HCT116 (cell line): Measurements from ENCODE around the gene CDKL5. TPM values are rescaled to one million over a fixed set of nuclear protein-coding genes. Genes with fewer than 3 reads are reported as not detected.

Experiments used
- ATAC-seq: fragments of 200-7000 bp; cut with Tn5 transposase; 2 replicates; pipeline ENCODE4 v1.9.1; 2020; ENCODE audit warnings: mild to moderate bottlenecking, moderate library complexity
- BruUV-seq: library from RNA; stranded (reverse); fragments of 400-500 nt; replicated peaks from 2 replicates; lab custom pipeline; 2021; lab: Mats Ljungman, UMichigan
- CTCF ChIA-PET: fragments of 300-600 bp; sonication (Branson Sonifier 250); formaldehyde crosslinking; loops from one replicate; lab custom pipeline; 2021; ENCODE audit warnings: antibody characterized with exemption; lab: Charles Lee
- POLR2A ChIA-PET: fragments of 300-600, 350-600 bp; sonication (Branson Sonifier 250); formaldehyde crosslinking; loops from one replicate; lab custom pipeline; 2021; ENCODE audit warnings: antibody characterized with exemption; lab: Charles Lee
- RAD21 ChIA-PET, 2 experiments: fragments of 300-600 bp; sonication (Branson Sonifier 250); formaldehyde crosslinking; loops; one replicate each; lab custom pipeline; 2023; ENCODE audit warnings: low total read pairs in 2 of 2; ENCODE audit not compliant: uncharacterized antibody in 2 of 2, unreplicated experiment in 2 of 2, low non-redundant PET in 1 of 2; lab: Charles Lee
- DNase-seq: peaks from one replicate; pipeline ENCODE4 v3.0.0-alpha.2; 2010; ENCODE audit warnings: low read depth, low spot score
- H2AFZ ChIP-seq: fragments of 200-600 bp; shearing (Covaris generic), sonication (generic); 2 replicates; pipeline ENCODE4 v1.6.1; 2017; ENCODE audit warnings: low read depth, mixed run types, mixed read lengths, antibody characterized with exemption, low read length; ENCODE audit not compliant: poor library complexity, severe bottlenecking
- H3K27ac ChIP-seq: 2 replicates; pipeline ENCODE4 v1.5.1; 2012; ENCODE audit warnings: low read depth, low read length
- H3K27me3 ChIP-seq: fragments of 200-600 bp; sonication (generic); 2 replicates; pipeline ENCODE4 v1.6.1; 2016; ENCODE audit warnings: mixed run types, low read length, mixed read lengths; ENCODE audit not compliant: insufficient read depth
- H3K36me3 ChIP-seq, 2 experiments: fragments of 200-500 bp in 1 of 2; fragments of 200-600 bp in 1 of 2; sonication (Bioruptor generic) in 1 of 2; sonication (generic) in 1 of 2; 2 replicates each; pipeline versions ENCODE4 v1.5.1 to v1.6.1; 2014 to 2016; ENCODE audit warnings: low read length in 2 of 2, inconsistent platforms in 1 of 2, mixed read lengths in 1 of 2, mixed run types in 1 of 2; ENCODE audit not compliant: insufficient read depth in 2 of 2, control insufficient read depth in 1 of 2
- H3K4me1 ChIP-seq, 2 experiments: fragments of 200-600 bp in 1 of 2; sonication (generic) in 1 of 2; 2 replicates each; pipeline versions ENCODE4 v1.5.1 to v1.6.1; 2012 to 2017; ENCODE audit warnings: low read length in 2 of 2, inconsistent platforms in 1 of 2, mild to moderate bottlenecking in 1 of 2, mixed read lengths in 1 of 2, mixed run types in 1 of 2, moderate library complexity in 1 of 2; ENCODE audit not compliant: insufficient read depth in 2 of 2, control insufficient read depth in 1 of 2
- H3K4me2 ChIP-seq: fragments of 200-600 bp; sonication (generic); 2 replicates; pipeline ENCODE4 v1.6.1; 2017; ENCODE audit warnings: mixed run types, low read length, mixed read lengths
- H3K4me3 ChIP-seq, 2 experiments: fragments of 200-600 bp in 1 of 2; sonication (generic) in 1 of 2; replicated peaks in 1 of 2; 2 replicates each; pipeline ENCODE4 v1.5.1; 2011 to 2016; ENCODE audit warnings: low read length in 2 of 2, control low read depth in 1 of 2, low read depth in 1 of 2, mild to moderate bottlenecking in 1 of 2, mixed read lengths in 1 of 2, mixed run types in 1 of 2
- H3K79me2 ChIP-seq: fragments of 200-600 bp; sonication (generic); 2 replicates; pipeline ENCODE4 v1.6.1; 2017; ENCODE audit warnings: mild to moderate bottlenecking, mixed run types, low read length, moderate library complexity, mixed read lengths; ENCODE audit not compliant: insufficient read depth
- H3K9ac ChIP-seq: fragments of 200-600 bp; sonication (generic); 2 replicates; pipeline ENCODE4 v1.6.1; 2016; ENCODE audit warnings: low read length, mixed read lengths
- H3K9me2 ChIP-seq: fragments of 200-600 bp; sonication (generic), shearing (Covaris generic); 2 replicates; pipeline ENCODE4 v1.6.1; 2017; ENCODE audit warnings: mixed run types, mild to moderate bottlenecking, moderate library complexity; ENCODE audit not compliant: insufficient read depth
- H3K9me3 ChIP-seq, 2 experiments: fragments of 200-500 bp in 1 of 2; fragments of 200-600 bp in 1 of 2; sonication (Bioruptor generic) in 1 of 2; sonication (generic) in 1 of 2; 2 replicates each; pipeline ENCODE4 v1.6.1; 2014 to 2017; ENCODE audit warnings: low read length in 2 of 2, mixed read lengths in 2 of 2, inconsistent platforms in 1 of 2, low read depth in 1 of 2, mild to moderate bottlenecking in 1 of 2, mixed run types in 1 of 2, moderate library complexity in 1 of 2; ENCODE audit not compliant: control insufficient read depth in 1 of 2, insufficient read depth in 1 of 2
- H4K20me1 ChIP-seq: fragments of 200-600 bp; sonication (generic), shearing (Covaris generic); 2 replicates; pipeline ENCODE4 v1.6.1; 2017; ENCODE audit warnings: mixed run types, mild to moderate bottlenecking, moderate library complexity; ENCODE audit not compliant: insufficient read depth
- CBX3 ChIP-seq: IDR thresholded peaks from 2 replicates; pipeline ENCODE4 v1.6.1; 2012; ENCODE audit warnings: low read depth
- CEBPB ChIP-seq: IDR thresholded peaks from 2 replicates; pipeline ENCODE4 v1.6.1; 2012; ENCODE audit warnings: low read depth
- EGR1 ChIP-seq: IDR thresholded peaks from 2 replicates; pipeline ENCODE4 v1.6.1; 2012; ENCODE audit warnings: low read depth
- ELF1 ChIP-seq: IDR thresholded peaks from 2 replicates; pipeline ENCODE4 v1.6.1; 2012; ENCODE audit warnings: low read depth, borderline replicate concordance
- EZH2phosphoT487 ChIP-seq: fragments of 200-600 bp; IDR thresholded peaks from 2 replicates; pipeline ENCODE4 v1.6.1; 2018; ENCODE audit warnings: antibody characterized with exemption, borderline replicate concordance
- FOSL1 ChIP-seq: IDR thresholded peaks from 2 replicates; pipeline ENCODE4 v1.6.1; 2012; ENCODE audit warnings: low read depth
- POLR2A ChIP-seq: IDR thresholded peaks from 2 replicates; pipeline ENCODE4 v1.7.0; 2011; ENCODE audit warnings: borderline replicate concordance; ENCODE audit not compliant: insufficient read depth, insufficient read length; ENCODE audit errors: extremely low read depth
- POLR2AphosphoS5 ChIP-seq: IDR thresholded peaks from 2 replicates; pipeline ENCODE4 v1.6.1; 2011; ENCODE audit warnings: mild to moderate bottlenecking, low read depth, low read length, moderate library complexity
- SIN3A ChIP-seq: IDR thresholded peaks from 2 replicates; pipeline ENCODE4 v1.6.1; 2012; ENCODE audit warnings: low read depth
- SRF ChIP-seq: IDR thresholded peaks from 2 replicates; pipeline ENCODE4 v1.6.1; 2012; ENCODE audit warnings: low read depth
- TCF7L2 ChIP-seq: IDR thresholded peaks from 2 replicates; pipeline ENCODE4 v1.7.0; 2011; ENCODE audit warnings: borderline replicate concordance, inconsistent platforms; ENCODE audit not compliant: insufficient read depth, insufficient read length; ENCODE audit errors: extremely low read depth
- ZFX ChIP-seq: fragments of 450-650 bp; IDR thresholded peaks from 2 replicates; pipeline ENCODE4 v1.6.1; 2017
- intact Hi-C: fragments of 100-400 bp; cut with micrococcal nuclease; formaldehyde crosslinking; loops from 2 replicates; pipeline ENCODE4 v1.10.0; 2022
- total RNA-seq: library from RNA; stranded (reverse); gene quantifications from one replicate; pipeline ENCODE4 v1.2.1, GENCODE V29; 2021; ENCODE audit not compliant: unreplicated experiment
- TF ChIP-seq, protein P1 (sequence below): IDR thresholded peaks from 2 replicates; pipeline ENCODE4 v1.6.1; 2012
- TF ChIP-seq, protein P2 (sequence below): IDR thresholded peaks from 2 replicates; pipeline ENCODE4 v1.6.1; 2012
- TF ChIP-seq, protein P3 (sequence below), 3 experiments: fragments of 200-600 bp in 1 of 3; sonication (generic) in 1 of 3; IDR thresholded peaks in 2 of 3; conservative IDR thresholded peaks in 1 of 3; 2 replicates each; pipeline ENCODE4 v1.5.1; 2012 to 2017; ENCODE audit warnings: low read depth in 2 of 3, low read length in 2 of 3, antibody characterized with exemption in 1 of 3, borderline replicate concordance in 1 of 3, control low read depth in 1 of 3, mild to moderate bottlenecking in 1 of 3, mixed read lengths in 1 of 3, mixed run types in 1 of 3, moderate library complexity in 1 of 3; ENCODE audit not compliant: insufficient read depth in 1 of 3
- TF ChIP-seq, protein P4 (sequence below): IDR thresholded peaks from 2 replicates; pipeline ENCODE4 v1.6.1; 2012; ENCODE audit warnings: low read depth

Gene CDKL5
- total RNA-seq, 1 experiment from 2014 or later = 2.5 TPM

DNA sequence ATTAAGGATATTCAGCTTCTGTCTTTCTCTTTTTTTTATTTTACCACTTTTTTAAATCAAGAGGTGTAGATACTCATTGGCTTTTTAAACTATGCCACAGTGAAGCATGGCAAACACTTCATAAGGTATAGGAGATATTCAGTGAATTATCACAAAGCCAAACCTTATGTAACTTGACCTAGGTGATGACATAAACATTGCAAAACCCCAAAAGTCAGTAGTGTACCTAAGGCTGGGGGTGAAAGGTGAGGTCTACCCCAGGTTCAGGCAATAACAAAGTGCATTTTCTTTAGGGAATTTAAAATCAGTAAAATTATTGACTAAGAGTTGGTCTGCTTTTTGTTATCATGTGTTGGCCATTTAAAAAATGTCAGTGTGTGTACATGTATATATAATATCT is 39.1 kb downstream of the CDKL5 start:
- Histone ChIP-seq H3K9me2 (no peaks in the 10 kb centered on the region), H3K36me3 (no peaks in the 10 kb centered on the region), H3K27ac (no peak overlapping the region), H3K9ac (no peak overlapping the region), H3K4me1 (no peaks in the 10 kb centered on the region), H3K79me2 (no peaks in the 10 kb centered on the region), H3K9me3 (no peaks in the 10 kb centered on the region), H2AFZ (no peak overlapping the region), H4K20me1 (no peaks in the 10 kb centered on the region), H3K27me3 (no peaks in the 10 kb centered on the region), H3K4me3 (no peak overlapping the region), H3K4me2 (no peak overlapping the region)
- POLR2A ChIA-PET = no interaction called here
- intact Hi-C loops = no loop called here
- DNase-seq (no peak), ATAC-seq (no peak)
- RAD21 ChIA-PET = no interaction called here
- TF ChIP-seq CEBPB (no peak), SIN3A (no peak), TCF7L2 (no peak), SRF (no peak), POLR2A (no peak), CBX3 (no peak), ZFX (no peak), FOSL1 (no peak)
- TF ChIP-seq, protein P1, sequence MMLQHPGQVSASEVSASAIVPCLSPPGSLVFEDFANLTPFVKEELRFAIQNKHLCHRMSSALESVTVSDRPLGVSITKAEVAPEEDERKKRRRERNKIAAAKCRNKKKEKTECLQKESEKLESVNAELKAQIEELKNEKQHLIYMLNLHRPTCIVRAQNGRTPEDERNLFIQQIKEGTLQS = no peak
- CTCF ChIA-PET = interaction anchor here (0.9 kb wide), 1 partner anchor 576 kb away, joined by 3 read pairs; no protein-coding TSS in a partner anchor
- no TSS peak for BruUV-seq

DNA sequence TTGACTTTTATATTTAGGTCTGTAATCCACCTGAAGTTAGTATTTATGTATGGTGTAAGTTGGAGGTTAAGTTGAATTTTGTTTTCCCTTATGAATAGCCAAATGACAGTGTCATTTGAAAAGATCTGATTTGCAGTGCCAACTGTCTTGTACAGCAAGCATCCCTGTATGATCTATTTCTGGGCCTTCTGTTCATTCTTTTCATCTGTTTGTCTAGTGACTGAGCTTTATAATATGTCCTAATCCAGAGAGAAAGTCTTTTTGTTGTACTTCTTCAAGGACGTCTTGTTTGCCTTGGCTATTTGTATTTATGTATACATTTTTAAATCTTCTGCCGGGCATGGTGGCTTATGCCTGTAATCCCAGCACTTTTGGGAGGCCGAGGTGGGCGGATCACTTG is 39.6 kb downstream of the CDKL5 start:
- CTCF ChIA-PET = no interaction called here
- DNase-seq (no peak), ATAC-seq (no peak)
- Histone ChIP-seq H3K79me2 (no peaks in the 10 kb centered on the region), H3K9me2 (no peaks in the 10 kb centered on the region), H3K4me3 (no peak overlapping the region), H3K9ac (no peak overlapping the region), H3K27me3 (no peaks in the 10 kb centered on the region), H3K36me3 (no peaks in the 10 kb centered on the region), H4K20me1 (no peaks in the 10 kb centered on the region), H3K4me2 (no peak overlapping the region), H3K9me3 (no peaks in the 10 kb centered on the region), H2AFZ (no peak overlapping the region), H3K27ac (no peak overlapping the region), H3K4me1 (no peaks in the 10 kb centered on the region)
- POLR2A ChIA-PET = no interaction called here
- intact Hi-C loops = no loop called here
- RAD21 ChIA-PET = no interaction called here
- BruUV-seq = no TSS peak
- TF ChIP-seq POLR2A = no peak
- no peak for TF ChIP-seq FOSL1
- TF ChIP-seq, protein P2, sequence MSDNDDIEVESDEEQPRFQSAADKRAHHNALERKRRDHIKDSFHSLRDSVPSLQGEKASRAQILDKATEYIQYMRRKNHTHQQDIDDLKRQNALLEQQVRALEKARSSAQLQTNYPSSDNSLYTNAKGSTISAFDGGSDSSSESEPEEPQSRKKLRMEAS = no peak
- TF ChIP-seq ELF1 = no peak
- TF ChIP-seq TCF7L2 = no peak
- TF ChIP-seq, protein P3, sequence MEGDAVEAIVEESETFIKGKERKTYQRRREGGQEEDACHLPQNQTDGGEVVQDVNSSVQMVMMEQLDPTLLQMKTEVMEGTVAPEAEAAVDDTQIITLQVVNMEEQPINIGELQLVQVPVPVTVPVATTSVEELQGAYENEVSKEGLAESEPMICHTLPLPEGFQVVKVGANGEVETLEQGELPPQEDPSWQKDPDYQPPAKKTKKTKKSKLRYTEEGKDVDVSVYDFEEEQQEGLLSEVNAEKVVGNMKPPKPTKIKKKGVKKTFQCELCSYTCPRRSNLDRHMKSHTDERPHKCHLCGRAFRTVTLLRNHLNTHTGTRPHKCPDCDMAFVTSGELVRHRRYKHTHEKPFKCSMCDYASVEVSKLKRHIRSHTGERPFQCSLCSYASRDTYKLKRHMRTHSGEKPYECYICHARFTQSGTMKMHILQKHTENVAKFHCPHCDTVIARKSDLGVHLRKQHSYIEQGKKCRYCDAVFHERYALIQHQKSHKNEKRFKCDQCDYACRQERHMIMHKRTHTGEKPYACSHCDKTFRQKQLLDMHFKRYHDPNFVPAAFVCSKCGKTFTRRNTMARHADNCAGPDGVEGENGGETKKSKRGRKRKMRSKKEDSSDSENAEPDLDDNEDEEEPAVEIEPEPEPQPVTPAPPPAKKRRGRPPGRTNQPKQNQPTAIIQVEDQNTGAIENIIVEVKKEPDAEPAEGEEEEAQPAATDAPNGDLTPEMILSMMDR (IDR thresholded peaks at IDR 0.05 in 2 of 3, conservative IDR thresholded peaks at IDR 0.05 in 1 of 3; ENCODE audit: borderline replicate concordance in 1 of 3, insufficient read depth in 1 of 3, low read depth in 2 of 3, low read length in 2 of 3) = no peak
- no peak for TF ChIP-seq POLR2AphosphoS5
- TF ChIP-seq, protein P4, sequence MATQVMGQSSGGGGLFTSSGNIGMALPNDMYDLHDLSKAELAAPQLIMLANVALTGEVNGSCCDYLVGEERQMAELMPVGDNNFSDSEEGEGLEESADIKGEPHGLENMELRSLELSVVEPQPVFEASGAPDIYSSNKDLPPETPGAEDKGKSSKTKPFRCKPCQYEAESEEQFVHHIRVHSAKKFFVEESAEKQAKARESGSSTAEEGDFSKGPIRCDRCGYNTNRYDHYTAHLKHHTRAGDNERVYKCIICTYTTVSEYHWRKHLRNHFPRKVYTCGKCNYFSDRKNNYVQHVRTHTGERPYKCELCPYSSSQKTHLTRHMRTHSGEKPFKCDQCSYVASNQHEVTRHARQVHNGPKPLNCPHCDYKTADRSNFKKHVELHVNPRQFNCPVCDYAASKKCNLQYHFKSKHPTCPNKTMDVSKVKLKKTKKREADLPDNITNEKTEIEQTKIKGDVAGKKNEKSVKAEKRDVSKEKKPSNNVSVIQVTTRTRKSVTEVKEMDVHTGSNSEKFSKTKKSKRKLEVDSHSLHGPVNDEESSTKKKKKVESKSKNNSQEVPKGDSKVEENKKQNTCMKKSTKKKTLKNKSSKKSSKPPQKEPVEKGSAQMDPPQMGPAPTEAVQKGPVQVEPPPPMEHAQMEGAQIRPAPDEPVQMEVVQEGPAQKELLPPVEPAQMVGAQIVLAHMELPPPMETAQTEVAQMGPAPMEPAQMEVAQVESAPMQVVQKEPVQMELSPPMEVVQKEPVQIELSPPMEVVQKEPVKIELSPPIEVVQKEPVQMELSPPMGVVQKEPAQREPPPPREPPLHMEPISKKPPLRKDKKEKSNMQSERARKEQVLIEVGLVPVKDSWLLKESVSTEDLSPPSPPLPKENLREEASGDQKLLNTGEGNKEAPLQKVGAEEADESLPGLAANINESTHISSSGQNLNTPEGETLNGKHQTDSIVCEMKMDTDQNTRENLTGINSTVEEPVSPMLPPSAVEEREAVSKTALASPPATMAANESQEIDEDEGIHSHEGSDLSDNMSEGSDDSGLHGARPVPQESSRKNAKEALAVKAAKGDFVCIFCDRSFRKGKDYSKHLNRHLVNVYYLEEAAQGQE = no peak
- TF ChIP-seq CEBPB = no peak
- no peak for TF ChIP-seq SRF
- TF ChIP-seq EZH2phosphoT487 = no peak
- no peak for TF ChIP-seq CBX3
- no peak for TF ChIP-seq EGR1
